Panc1 (cell line): Measurements from ENCODE around the gene TRIM16.
"Not testable (repeated sequence)": the region's sequence is repeated elsewhere in the genome, so short reads cannot be mapped to it uniquely, and the experiment has no call there.

Source experiments
- CTCF ChIP-seq: fragments of 450-650 bp; IDR thresholded peaks from 2 replicates; pipeline ENCODE4 v1.5.1; 2017; ENCODE audit warnings: mild to moderate bottlenecking
- POLR2AphosphoS5 ChIP-seq: IDR thresholded peaks from 2 replicates; pipeline ENCODE4 v1.6.1; 2012; ENCODE audit warnings: mild to moderate bottlenecking, low read depth, low read length, moderate library complexity
- REST ChIP-seq, 2 experiments: IDR thresholded peaks; 2 replicates each; pipeline ENCODE4 v1.6.1; 2011 to 2012; ENCODE audit warnings: low read depth in 2 of 2, control low read depth in 1 of 2, low read length in 1 of 2, mild to moderate bottlenecking in 1 of 2, moderate library complexity in 1 of 2; ENCODE audit not compliant: insufficient read depth in 1 of 2
- TCF7L2 ChIP-seq: IDR thresholded peaks from 2 replicates; pipeline ENCODE4 v1.6.1; 2011; ENCODE audit warnings: mild to moderate bottlenecking, low read depth, low read length, inconsistent platforms

GRCh38 chr17:15683135-15683534 is 976 bp downstream of the TRIM16 start:
- TF ChIP-seq CTCF; POLR2AphosphoS5; REST (IDR thresholded peaks at IDR 0.05; ENCODE audit: insufficient read depth in 1 of 2, low read depth in 2 of 2, low read length in 1 of 2); TCF7L2: not testable (repeated sequence)
